K562 (cell line): Measurements from ENCODE around the gene TDRD9. TPM values are rescaled to one million over a fixed set of nuclear protein-coding genes. Genes with fewer than 3 reads are reported as not detected.

Experiments
- ARID4B ChIP-seq: sonication (generic); formaldehyde crosslinking; IDR thresholded peaks from 2 replicates; pipeline ENCODE4 v1.8.0; 2022; ENCODE audit warnings: mild to moderate bottlenecking, missing genetic modification reagents
- DLX4 ChIP-seq: fragments of 250-450 bp; sonication (Bioruptor Pico); IDR thresholded peaks from 2 replicates; pipeline ENCODE4 v1.6.1; 2021; ENCODE audit warnings: mild to moderate bottlenecking
- WHSC1 ChIP-seq: IDR thresholded peaks from one replicate; pipeline ENCODE4 v1.6.1; 2012; ENCODE audit warnings: low read length, control low read depth, inconsistent platforms
- ZHX1 ChIP-seq: fragments of 150-350 bp; conservative IDR thresholded peaks from 2 replicates; pipeline ENCODE4 v1.6.1; 2014; ENCODE audit warnings: low read length
- polyA plus RNA-seq, 8 experiments: library from polyadenylated mRNA; depleted of rRNA in 4 of 8; stranded (reverse) in 5 of 8; unstranded in 3 of 8; fragments of >200 nt; fragmentation: Nextera tagmentation in 2 of 8; fragmentation: Illumina TruSeq in 1 of 8; extraction: Ambion mirVana in 2 of 8; extraction: Trizol in 1 of 8; gene quantifications; 2 replicates each; pipeline versions ENCODE4 v1.2.1 to v1.2.3, GENCODE V29; 2011 to 2014; ENCODE audit warnings: inconsistent platforms in 1 of 8, missing spikeins in 1 of 8
- total RNA-seq, 7 experiments: library from RNA; depleted of rRNA in 6 of 7; stranded (reverse); fragments of >200 nt in 6 of 7; fragmentation: Illumina TruSeq in 2 of 7; extraction: Trizol in 2 of 7; gene quantifications; 2 replicates each; pipeline versions ENCODE4 v1.2.1 to v1.2.3, GENCODE V29; 2011 to 2021; ENCODE audit warnings: low replicate concordance in 1 of 7

TDRD9 gene
- total and polyA plus RNA-seq, 9 of the 15 experiments (the other 6 are each of a cell fraction or from before 2014, with no cell fraction given), result 0.04 to 0.14 (median 0.04) TPM; not detected in 5

GRCh38 chr14:103881268-103882201 lies 46.7 kb upstream of the TDRD9 start (continued):
- TF ChIP-seq ZHX1 (no peak), ARID4B (CRISPR knock-in tag) (no peak), WHSC1 (no peak), DLX4 (CRISPR knock-in tag) (no peak)
